Activated naive CD4-positive, alpha-beta T cell treated with Interleukin-2 at 50 U/mL for 16 hours (primary cell): ENCODE measurements around the gene CTNND2.

ENCODE experiments used
- DNase-seq: peaks from one replicate; pipeline ENCODE4 v3.0.0-alpha.2; 2020

Gene CTNND2

DNA sequence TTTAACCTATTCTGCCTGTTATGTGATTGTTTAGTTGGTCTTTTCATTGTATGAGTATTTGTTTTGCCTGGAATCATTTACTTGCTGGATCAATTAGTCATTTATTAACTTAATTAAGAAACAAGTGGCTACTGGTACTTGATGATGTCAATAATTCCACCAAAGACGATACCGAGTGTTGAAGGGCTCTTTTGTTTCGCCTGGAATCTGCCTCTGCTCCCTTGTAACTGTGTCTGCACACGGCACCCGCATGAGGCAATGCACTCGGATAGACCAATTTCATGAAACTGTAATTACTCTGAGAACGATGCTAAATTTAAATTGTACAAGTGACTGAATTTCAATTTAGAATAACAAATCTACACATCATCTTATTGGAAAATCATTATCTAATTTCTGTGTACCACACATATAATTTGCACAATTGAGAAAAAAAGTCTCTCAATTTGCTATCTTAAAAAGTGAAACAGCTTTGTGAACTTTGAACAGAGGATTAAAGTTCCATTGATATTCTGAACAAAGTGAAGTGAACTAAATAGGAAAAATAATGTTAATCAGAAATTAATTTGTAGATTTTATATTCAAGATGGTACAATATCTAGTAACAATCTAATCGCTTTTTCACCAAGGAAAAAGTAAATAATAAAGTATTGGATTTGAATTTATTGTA, 143.2 kb downstream of the CTNND2 start:
- no peak for DNase-seq

DNA sequence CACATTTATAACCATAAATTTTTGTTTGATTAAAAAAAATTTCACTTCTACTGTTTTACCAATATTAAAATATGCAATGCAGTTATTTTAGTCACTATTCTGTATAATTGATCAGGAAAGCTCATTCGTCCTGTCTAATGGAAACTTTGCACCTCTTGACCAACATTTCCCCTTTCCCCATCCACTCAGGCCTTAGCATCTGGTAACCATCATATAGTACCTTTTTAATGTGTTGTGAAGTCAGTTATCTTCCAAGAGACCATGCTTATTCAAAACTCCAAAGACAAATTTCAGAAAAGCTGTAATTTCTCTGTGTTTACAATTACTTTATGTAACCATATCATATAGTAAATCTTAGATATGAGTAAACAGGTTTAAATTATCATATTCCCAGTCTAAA, 145.9 kb downstream of the CTNND2 start:
- DNase-seq: no peak

DNA sequence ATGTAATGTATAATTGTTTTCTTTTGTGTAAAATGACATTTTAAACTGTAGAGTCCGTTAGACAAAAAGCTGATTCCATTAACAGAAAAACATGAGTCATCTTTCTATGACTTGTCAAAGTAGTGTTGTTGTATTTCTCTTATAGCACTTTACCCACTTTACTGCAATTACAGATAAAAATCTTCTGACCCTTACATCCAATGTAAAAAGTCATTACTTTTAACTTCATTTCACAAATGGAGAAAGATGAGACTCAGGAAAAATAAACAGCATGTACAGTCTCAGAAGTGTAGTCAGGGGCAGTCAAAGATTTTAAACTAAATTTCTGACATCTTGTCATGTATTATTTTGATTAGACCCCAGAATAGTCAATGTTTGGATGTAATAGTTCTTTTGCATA, 146.6 kb downstream of the CTNND2 start:
- DNase-seq: no peak

DNA sequence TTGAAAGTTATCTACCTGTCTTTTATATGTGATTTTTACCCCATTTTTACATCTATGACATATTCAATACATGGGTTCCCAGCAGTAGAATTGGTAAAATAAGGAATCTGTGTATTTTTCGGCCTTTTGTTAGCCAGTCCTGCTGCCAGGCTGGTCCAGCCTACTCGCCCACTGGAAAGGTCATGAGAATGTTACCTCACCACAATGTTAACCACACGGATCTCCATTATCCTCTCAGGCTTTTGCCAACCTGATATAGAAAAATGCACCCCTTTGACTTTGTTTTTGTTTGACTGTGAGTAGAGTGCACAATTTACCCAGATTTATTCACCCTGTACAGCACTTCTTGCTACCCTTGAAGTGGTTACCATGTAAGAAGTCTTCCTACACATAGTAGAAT, 167.2 kb downstream of the CTNND2 start:
- DNase-seq: no peak

DNA sequence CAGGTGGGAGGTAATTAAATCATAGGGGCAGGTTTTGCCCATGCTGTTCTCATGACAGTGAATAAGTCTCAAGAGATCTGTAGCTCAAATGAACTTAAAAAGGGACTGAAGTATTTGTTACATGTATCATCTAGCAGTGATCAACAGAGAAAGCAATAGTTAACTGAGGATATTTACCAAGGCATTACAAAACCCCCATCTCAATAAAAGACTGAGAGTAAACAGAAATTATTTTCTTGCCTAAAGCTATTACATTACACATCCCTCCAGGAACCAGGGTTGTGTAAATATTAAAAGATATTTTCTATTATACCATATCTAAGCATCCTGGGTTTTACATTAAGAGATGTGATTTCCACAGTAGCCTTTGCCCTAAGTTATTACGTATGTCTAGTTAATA, 169.9 kb downstream of the CTNND2 start:
- DNase-seq: no peak

DNA sequence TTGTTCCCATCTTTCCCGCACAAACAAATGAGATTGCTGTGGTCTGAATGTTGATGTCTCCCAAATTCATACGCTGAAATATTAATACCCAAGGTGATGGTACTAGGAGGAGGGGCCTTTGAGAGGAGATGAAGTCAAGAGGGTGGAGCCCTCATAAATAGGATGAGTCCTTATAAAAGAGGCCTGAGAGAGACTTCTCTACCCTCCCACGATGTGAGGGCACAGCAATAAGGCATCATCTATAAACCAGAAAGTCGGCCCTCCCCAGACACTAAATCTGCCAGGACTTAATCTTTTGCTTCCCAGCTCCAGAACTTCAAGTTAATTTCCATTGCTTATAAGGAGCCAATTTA, 170.4 kb downstream of the CTNND2 start:
- DNase-seq: no peak

DNA sequence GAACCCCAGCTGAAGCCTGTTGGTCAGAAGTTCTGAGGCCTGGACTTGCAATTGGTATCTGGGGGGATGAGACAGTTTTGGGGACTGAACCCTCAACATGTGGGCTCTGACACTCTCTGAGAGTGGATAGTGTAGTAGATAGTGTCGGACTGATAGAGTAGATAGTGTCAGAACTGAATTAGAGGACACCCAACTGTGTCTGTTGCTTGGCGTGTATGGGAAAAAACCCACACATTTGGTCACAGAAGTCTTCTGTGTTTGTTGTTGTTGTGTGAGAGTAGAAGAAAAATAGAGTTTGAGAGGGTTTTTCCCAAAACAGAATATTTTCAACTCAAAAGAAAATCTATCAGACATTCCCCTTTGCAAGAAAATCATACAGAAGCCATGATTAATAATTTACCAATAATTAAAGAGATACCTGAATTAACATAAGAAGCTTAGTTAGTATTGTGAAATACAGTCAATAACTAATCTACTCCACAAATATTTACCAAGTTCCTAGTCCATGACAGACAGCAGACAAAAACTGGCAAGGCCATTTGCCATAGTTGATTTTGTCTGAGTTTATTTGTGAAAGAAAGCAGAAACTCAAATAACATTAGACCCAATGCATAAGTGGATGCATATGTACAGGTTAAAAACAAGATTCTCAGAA, 170.9 kb downstream of the CTNND2 start:
- DNase-seq: no peak

DNA sequence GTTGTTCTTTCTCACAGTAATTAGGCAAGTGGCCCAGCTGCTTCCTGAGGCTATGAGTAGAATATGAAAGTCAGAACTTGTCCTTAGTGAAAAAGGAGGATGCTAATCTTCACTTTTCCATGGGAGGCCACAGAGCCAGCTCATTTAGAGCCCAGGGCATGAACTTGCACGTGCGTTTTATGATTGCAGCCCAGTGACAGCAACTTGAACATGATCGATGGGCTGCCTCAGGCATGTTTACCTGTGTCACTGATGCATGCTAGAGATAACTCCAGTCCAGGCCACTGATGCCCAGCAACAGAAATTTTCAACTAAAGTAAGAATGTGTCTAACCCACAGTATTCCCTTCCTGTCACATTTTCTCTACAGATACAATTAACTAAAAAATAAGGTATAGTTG, 179.3 kb downstream of the CTNND2 start:
- DNase-seq: no peak

DNA sequence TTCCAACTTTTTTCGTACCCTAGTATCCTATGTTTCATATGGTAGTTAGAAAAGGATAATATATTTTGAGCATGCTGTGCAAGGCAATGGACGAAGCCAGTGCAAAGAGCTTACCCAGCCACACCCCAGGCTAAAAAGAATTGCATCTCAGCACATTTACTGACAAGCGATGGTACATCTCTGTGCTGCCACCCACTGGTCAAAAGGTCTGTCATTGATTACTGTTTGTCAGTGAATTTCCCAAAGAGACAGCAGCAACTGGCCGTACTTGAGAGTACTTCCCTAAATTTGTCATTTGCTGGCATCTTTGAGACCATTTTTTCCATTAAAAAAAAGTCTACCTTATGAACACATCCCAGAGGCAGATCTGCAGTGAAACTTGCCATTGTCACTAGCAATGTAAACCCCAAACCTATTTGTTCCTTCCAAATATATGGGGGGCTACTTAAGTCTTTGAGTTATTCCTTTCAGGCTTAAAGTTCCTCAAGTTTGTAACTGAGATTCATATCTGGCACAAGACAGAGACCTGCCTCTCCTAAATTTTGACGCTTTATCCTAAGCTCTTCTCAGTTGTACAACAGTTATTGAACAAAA, 184.3 kb downstream of the CTNND2 start:
- DNase-seq: no peak

DNA sequence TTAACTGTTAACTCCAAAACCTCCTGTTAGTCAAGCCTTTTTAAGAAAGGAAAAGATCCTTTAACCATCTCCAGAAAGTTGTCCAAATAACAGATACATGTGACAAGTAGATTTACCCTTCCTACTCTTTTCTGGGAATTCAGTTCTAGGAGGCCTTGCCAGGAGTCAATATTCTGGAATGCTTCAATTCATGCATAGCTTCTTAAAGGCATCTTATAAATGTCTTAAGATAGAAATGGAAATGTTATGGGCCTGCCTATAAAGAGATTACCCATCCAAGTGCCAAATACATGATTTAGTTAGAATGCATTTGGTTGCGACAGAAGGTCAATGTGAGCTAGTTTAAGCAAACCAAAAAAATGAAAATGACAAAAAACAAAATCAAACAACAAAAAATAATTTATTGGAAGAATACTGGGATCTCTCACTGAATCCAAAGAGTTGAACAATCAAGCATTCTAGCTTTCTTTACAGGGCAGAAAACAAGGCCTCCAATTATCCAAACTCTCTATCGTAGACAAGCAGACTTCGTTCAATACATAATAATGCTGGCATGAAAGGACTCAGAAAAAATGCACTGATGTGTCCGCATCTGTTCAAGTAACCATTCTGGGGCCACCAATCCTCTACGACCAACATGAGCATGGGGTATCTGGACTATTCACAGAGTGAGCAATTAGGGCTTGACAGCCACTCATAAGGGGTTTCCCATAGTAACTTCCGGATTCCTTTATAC, 188.6 kb downstream of the CTNND2 start:
- DNase-seq: no peak

DNA sequence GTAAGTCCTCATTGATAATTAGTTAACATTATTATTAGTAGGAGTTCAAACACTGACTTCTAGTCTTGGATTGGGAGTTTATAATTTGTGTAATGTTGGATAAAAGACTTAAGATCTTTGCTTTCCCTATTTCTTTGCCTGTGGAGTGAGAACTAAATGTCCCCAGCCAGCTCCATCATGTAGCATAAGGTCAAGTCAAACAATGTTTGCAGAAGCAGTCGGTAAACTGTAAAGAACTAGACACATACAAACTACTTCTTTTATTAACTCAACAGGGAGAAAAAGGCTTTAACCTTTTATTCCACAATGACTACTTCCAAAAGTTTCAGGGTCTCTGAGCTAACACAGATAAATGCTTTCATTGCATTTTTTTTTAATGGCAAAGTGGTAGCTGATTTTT, 192.3 kb downstream of the CTNND2 start:
- no peak for DNase-seq

DNA sequence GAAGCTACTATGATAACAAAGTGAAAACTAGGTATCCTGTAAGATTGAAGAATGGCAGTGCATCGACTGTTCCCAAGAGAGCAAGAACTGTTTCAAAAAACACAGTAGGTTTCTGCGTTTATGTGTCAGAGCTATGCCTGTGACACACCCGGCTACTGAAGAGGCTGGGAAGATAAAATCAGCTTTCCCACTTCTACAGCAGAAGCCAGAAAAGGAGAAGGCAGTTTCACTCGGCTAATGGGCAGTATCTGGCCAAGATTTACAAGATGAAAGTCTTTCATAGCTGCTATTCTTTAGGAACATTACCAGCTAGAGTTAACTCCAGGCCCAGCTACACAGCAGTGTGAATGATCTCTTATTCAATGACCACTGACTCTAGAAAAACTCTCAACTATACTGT, 195.2 kb downstream of the CTNND2 start:
- no peak for DNase-seq

DNA sequence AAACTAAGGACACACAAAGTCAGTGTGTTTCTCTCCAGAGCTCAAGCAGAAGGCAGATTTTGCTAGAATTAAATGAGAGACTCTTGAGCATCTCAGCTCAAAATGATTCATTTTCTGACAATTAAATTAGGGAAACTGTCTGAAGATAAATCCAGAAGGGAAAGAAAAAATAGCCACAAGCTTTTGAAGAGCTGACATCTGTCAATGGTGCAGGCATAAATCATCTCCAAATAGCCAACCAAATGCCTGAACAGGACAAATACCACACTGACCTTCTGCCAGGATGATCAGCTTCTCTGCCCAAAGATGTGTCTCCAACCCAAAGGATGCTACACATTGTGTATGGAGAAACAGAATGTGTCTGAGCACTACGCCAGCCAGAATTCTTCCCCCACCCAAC, 199.3 kb downstream of the CTNND2 start:
- no peak for DNase-seq

DNA sequence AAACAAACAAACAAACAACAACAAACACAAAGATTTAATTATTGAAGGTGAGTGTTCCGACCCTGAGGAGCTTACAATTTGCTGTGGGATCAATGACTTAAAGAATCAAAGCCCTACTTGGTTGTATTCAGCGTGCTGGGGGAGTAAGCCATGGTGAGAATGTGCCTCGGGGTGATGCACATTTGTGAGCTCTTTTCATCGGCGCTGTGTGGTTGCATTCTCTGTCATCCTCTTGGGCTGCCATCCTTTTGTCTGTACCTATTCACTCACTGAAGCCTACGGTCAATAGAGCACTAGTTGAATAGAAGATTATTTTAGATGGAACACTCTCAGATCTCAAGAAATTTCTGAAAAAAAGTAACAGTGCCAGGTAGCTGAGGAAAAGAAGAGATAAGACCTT, 203.9 kb downstream of the CTNND2 start:
- DNase-seq: no peak

DNA sequence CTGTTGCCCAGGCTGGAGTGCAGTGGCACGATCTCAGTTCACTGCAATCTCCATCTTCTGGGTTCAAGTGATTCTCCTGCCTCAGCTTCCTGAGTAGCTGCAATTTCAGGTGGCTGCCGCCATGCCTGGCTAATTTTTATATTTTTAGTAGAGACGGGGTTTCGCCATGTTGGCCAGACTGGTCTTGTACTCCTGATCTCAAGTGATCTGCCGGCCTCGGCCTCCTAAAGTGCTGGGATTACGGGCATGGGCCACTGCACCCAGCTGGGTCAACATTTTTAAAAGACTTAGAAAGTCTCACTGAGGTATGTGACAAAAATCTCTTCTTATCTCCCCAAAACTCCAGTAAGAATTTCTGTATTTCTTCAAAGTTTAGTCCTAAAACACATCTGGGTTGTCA, 211.6 kb downstream of the CTNND2 start:
- DNase-seq: no peak

DNA sequence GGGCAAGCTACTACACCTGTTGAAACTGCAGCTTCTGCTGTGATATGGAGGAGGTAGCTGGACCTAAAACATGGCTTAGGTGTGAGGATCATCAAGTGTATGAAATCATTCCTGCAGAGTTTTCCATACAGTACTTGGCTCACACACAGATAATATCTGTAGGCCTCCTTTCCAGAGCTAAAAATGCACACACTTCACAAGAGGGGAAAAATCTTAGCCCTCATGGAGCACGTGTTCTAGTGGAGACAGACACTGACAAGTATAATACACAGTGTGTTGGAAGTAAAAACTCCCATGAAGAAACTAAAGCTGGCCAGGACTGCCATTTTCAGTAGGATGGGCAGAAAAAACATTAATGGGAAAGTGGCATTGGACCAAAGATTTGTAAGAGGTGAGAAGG, 216.7 kb downstream of the CTNND2 start:
- DNase-seq: no peak

DNA sequence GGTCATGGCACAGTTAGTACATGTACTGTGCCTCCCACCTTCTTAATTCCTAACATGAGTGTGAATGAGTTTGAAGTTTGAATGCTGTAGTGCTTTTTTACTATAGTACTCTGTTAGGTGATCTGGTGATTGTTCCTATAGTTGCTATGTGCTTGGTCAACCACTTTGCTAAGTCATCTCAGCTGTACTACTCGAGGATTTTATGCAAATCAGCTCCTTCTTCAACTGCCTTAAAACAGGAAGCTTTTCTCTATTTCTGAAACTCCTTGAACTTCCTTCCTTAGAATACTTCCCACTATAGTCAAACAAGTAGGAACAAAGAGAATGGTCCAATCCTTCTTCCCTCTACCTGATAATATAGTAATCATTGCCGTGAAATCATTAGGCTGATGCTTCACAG, 219.6 kb downstream of the CTNND2 start:
- DNase-seq: no peak

DNA sequence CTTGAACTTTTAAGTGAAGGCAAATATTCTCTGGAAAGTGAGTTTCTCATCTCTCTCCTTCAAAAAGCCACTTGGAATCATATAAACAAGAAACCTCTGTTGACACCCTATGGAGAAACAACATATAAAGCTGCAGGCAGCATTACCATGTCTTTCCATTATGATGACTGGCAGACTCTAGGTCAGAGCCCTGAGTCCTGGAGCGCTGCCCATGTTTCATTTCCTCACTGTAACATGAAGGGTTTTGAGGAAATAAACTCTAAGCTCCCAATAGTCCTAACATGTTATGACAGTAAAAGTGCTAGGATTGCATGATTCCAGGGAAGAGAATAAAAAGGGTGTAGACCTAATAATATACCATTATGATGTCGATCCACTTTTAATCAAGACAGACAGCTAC, 220.6 kb downstream of the CTNND2 start:
- DNase-seq: no peak

DNA sequence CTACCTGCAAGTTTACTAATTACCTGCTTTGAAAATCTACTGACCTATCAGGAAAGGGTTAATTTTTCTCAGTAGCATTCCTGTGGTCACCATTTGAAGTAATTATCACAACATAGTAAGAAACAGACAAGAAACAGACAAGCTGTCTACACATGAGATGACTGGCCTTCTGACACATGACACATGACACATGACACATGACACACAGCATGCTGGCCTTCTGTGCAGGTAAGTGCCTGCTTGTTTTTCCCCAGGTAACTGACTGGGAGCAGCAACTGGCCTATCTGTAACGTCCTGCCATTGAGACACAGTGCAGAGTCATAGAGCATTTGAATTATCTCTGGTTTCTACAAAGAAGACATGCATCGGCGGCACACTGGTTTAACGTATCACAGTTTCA, 222.4 kb downstream of the CTNND2 start:
- no peak for DNase-seq

DNA sequence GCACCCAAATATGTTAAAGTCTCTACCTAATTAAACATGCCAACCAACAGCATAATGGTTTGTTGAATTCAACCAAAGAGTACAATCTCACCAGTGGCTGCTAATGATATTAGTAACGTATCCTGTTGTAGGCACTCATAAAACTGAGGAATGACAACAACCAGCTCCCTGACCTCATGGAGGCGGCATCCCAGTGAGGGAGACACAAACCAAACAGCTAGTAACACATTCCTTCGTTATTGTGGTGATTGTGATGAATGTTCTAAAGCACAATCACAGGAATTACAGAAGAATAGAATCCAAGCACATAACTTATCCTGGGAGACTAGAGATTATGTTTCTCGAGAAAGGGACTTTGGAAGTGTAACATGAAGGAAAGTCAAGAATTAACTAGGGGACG, 224.6 kb downstream of the CTNND2 start:
- DNase-seq: no peak

DNA sequence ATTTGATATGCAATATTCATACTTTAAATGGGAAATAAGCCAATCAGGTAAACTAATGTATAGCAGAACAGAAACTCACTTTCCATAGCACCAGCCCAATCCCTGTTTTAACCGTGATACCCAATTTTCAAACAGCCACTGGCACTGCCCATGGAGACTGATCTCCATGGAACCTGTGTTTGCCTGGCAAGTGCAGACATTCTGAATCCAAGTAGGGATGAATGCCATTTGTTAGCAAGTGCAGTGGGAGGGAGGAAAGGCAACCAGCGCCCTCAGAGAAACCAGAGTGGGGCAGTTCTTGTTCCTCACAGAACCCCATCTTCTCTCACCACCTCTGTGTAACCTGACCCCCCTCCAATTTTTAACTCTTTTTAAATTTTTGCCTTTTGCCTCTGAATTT, 229.1 kb downstream of the CTNND2 start:
- no peak for DNase-seq

DNA sequence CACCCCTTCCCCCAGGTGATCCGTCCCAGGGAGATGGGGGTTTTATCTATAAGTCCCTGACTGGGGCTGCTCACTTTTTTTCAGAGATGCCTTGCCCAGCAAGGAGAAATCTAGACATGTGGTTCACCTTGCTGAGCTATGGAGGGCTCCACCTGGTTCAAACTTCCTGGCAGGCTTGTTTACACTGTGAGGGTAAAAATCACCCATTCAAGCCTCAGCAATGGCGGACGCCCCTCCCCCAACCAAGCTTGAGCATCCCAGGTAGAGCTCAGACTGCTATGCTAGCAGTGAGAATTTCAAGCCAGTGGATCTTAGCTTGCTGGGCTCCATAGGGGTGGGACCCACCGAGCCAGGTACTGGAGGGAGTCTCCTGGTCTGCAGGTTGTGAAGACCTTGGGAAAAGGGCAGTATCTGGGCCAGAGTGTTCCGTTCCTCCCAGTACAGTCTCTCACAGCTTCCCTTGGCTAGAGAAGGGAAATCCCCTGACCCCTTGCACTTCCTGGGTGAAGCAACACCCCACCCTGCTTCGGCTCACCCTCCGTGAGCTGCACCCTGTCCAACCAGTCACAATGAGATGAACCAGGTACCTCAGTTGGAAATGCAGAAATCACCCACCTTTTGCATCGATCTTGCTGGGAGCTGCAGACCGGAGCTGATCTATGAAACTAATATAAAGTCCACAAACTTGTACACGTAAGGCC, 231.7 kb downstream of the CTNND2 start:
- no peak for DNase-seq

DNA sequence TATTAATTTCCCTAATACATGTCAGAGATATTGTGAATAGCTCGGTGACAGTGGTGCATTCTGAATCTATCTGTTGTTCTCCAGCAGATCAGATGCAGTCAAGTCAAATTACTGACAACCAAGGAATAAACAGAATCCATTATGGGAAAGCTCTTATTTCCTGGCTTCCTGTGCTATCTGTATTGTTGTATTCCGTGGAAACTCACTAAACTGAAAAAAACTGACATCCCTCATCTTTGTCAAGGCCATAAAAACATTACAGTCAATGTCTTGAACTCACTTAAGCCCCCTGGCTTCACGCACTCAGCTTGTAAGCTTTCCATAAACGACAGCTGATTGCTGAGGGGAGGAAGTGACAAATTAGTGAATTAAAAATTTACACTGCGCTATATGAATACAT, 245.9 kb downstream of the CTNND2 start:
- DNase-seq: no peak

DNA sequence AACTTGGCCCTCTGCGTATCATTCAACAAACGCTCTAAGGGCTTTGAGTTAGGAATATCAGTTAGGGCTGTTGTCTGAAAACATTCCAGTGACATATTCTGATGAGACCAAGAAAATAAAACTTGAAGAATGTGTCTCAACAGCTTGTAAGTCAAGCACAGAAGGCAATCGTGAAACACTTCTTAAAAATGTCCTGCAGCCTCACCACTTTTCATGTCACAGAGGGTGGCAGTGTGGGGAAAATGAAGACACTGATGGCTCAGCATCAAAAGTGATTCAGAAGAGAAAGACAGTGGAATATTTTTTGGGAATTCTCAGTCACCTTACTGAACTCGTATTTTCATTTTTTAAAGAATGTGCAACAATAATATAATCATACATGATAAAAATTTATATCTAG, 247.3 kb downstream of the CTNND2 start:
- no peak for DNase-seq
